HepG2 (cell line): Measurements from ENCODE around the gene APOBEC3C. TPM values are rescaled to one million over a fixed set of nuclear protein-coding genes. Genes with fewer than 3 reads are reported as not detected.
"Not testable (repeated sequence)": the region's sequence is repeated elsewhere in the genome, so short reads cannot be mapped to it uniquely, and the experiment has no call there.

Experiments
- ATAC-seq: fragments of 200-7000 bp; cut with Tn5 transposase; 3 replicates; pipeline ENCODE4 v1.9.1; 2020; ENCODE audit warnings: mild to moderate bottlenecking, moderate library complexity
- BruUV-seq: library from RNA; stranded (reverse); fragments of 400-500 nt; replicated peaks from 2 replicates; lab custom pipeline; 2021; lab: Mats Ljungman, UMichigan
- CTCF ChIA-PET: fragments of 300-600 bp; formaldehyde crosslinking; extraction: SDS; loops from one replicate; lab custom pipeline; 2021; ENCODE audit warnings: low total read pairs, inconsistent platforms, low intra/inter-chr PET ratio; lab: Yijun Ruan, JAX
- POLR2A ChIA-PET: fragments of 350-600 bp; sonication (Branson Sonifier 250); formaldehyde crosslinking; loops from one replicate; lab custom pipeline; 2020; ENCODE audit warnings: antibody characterized with exemption, inconsistent platforms; lab: Yijun Ruan, JAX
- DNase-seq: peaks from one replicate; pipeline ENCODE4 v3.0.0-alpha.2; 2015; ENCODE audit warnings: low spot score
- FAIRE-seq: peaks from 3 replicates; lab custom pipeline; 2011; peaks lifted over from hg19 to GRCh38; lab: Jason Lieb, UNC
- H2AFZ ChIP-seq: one replicate; pipeline ENCODE4 v1.6.1; 2011; ENCODE audit warnings: low read length, inconsistent platforms
- H3K27ac ChIP-seq: fragments of 300-600 bp; 3 replicates; pipeline ENCODE4 v1.8.0; 2011; ENCODE audit warnings: mixed run types, mild to moderate bottlenecking, mixed read lengths, low read length, inconsistent platforms; ENCODE audit not compliant: insufficient read depth; ENCODE audit errors: extremely low read length
- H3K27me3 ChIP-seq, 2 experiments: fragments of 200-600 bp in 1 of 2; 2 replicates in 1 of 2; 3 replicates in 1 of 2; pipeline versions ENCODE4 v1.6.0 to v1.8.0; 2011; ENCODE audit warnings: low read length in 2 of 2, mild to moderate bottlenecking in 2 of 2, moderate library complexity in 2 of 2, inconsistent platforms in 1 of 2; ENCODE audit not compliant: insufficient read depth in 2 of 2, control insufficient read depth in 1 of 2
- H3K36me3 ChIP-seq, 2 experiments: fragments of 200-600 bp in 1 of 2; replicated peaks in 1 of 2; 2 replicates in 1 of 2; 3 replicates in 1 of 2; pipeline versions ENCODE4 v1.5.1 to v1.8.0; 2011; ENCODE audit warnings: low read length in 2 of 2, inconsistent platforms in 1 of 2; ENCODE audit not compliant: insufficient read depth in 2 of 2, control insufficient read depth in 1 of 2
- H3K4me1 ChIP-seq: 2 replicates; pipeline ENCODE4 v1.5.1; 2012; ENCODE audit warnings: low read length, inconsistent platforms; ENCODE audit not compliant: insufficient read depth
- H3K4me2 ChIP-seq: 2 replicates; pipeline ENCODE4 v1.6.0; 2011; ENCODE audit warnings: low read depth, low read length, inconsistent platforms
- H3K4me3 ChIP-seq, 3 experiments: fragments of 200-600 bp in 1 of 3; sonication (generic), shearing (Covaris generic) in 1 of 3; replicated peaks in 1 of 3; 2 replicates each; pipeline ENCODE4 v1.5.1; 2011 to 2016; ENCODE audit warnings: low read length in 3 of 3, inconsistent platforms in 2 of 3, low read depth in 2 of 3, mild to moderate bottlenecking in 2 of 3, control low read depth in 1 of 3, mixed read lengths in 1 of 3; ENCODE audit not compliant: insufficient read depth in 1 of 3
- H3K79me2 ChIP-seq: one replicate; pipeline ENCODE4 v1.6.1; 2011; ENCODE audit warnings: low read length, inconsistent platforms; ENCODE audit not compliant: insufficient read depth
- H3K9ac ChIP-seq: 2 replicates; pipeline ENCODE4 v1.6.0; 2011; ENCODE audit warnings: mild to moderate bottlenecking, low read depth, low read length, inconsistent platforms; ENCODE audit not compliant: insufficient read depth
- H3K9me3 ChIP-seq: 2 replicates; pipeline ENCODE4 v1.5.1; 2012; ENCODE audit warnings: mild to moderate bottlenecking, low read length
- H4K20me1 ChIP-seq: 2 replicates; pipeline ENCODE4 v1.6.0; 2011; ENCODE audit warnings: inconsistent platforms, mild to moderate bottlenecking, low read length, moderate library complexity; ENCODE audit not compliant: insufficient read depth
- KAT8 ChIP-seq: IDR thresholded peaks from 2 replicates; pipeline ENCODE4 v1.6.1; 2016; ENCODE audit warnings: missing genetic modification reagents, missing compliant biosample characterization
- PITX1 ChIP-seq: sonication (generic); formaldehyde crosslinking; IDR thresholded peaks from 2 replicates; pipeline ENCODE4 v1.5.1; 2020; ENCODE audit warnings: mild to moderate bottlenecking, missing genetic modification reagents
- SAP130 ChIP-seq: IDR thresholded peaks from 2 replicates; pipeline ENCODE4 v1.6.1; 2016; ENCODE audit warnings: low read depth
- TAF1 ChIP-seq: sonication (generic); formaldehyde crosslinking; IDR thresholded peaks from 2 replicates; pipeline ENCODE4 v1.4.0; 2020; ENCODE audit warnings: missing genetic modification reagents
- TFAP4 ChIP-seq: sonication (generic); IDR thresholded peaks from 2 replicates; pipeline ENCODE4 v1.6.1; 2016; ENCODE audit warnings: low read depth, borderline replicate concordance
- UBTF ChIP-seq: sonication (generic); formaldehyde crosslinking; IDR thresholded peaks from 2 replicates; pipeline ENCODE4 v1.4.0; 2020; ENCODE audit warnings: mild to moderate bottlenecking, missing genetic modification reagents
- ZFX ChIP-seq: sonication (generic); formaldehyde crosslinking; IDR thresholded peaks from 2 replicates; pipeline ENCODE4 v1.4.0; 2020; ENCODE audit warnings: mild to moderate bottlenecking, low read depth, missing genetic modification reagents, moderate library complexity
- ZFY ChIP-seq: sonication (generic); formaldehyde crosslinking; IDR thresholded peaks from 2 replicates; pipeline ENCODE4 v1.4.0; 2020; ENCODE audit warnings: missing genetic modification reagents
- ZNF770 ChIP-seq: sonication (generic); formaldehyde crosslinking; IDR thresholded peaks from 2 replicates; pipeline ENCODE4 v1.5.0; 2020; ENCODE audit warnings: mild to moderate bottlenecking, missing genetic modification reagents
- WGBS: methylation state at CpG from one replicate; pipeline ENCODE4 v1.1.6; 2017; ENCODE audit warnings: low lambda C conversion rate; 5-methylcytosine and 5-hydroxymethylcytosine counted together
- in situ Hi-C: cut with HindIII; loops from 2 replicates; pipeline ENCODE4 v1.10.0; 2017; ENCODE audit warnings: low pct_unique_long_range_greater_than_20kb; ENCODE audit not compliant: extremely low pct_ligation_motif_present
- intact Hi-C: fragments of 100-400 bp; cut with micrococcal nuclease; formaldehyde crosslinking; loops from one replicate; pipeline ENCODE4 v1.10.0; 2022; ENCODE audit not compliant: unreplicated experiment
- polyA plus RNA-seq, 8 experiments: library from polyadenylated mRNA; depleted of rRNA in 3 of 8; stranded (reverse) in 7 of 8; unstranded in 1 of 8; fragments of >200 nt; fragmentation: Illumina TruSeq in 4 of 8; extraction: Trizol in 4 of 8; gene quantifications; 2 replicates each; pipeline versions ENCODE4 v1.2.1 to v1.2.3, GENCODE V29; 2011 to 2016; ENCODE audit warnings: low read depth in 4 of 8, missing spikeins in 1 of 8, mixed read lengths in 1 of 8; ENCODE audit not compliant: insufficient read depth in 1 of 8
- total RNA-seq, 5 experiments: library from RNA; depleted of rRNA; stranded (reverse); fragments of >200 nt; fragmentation: Illumina TruSeq; extraction: Trizol; gene quantifications; 2 replicates each; pipeline ENCODE4 v1.2.3, GENCODE V29; 2016; ENCODE audit warnings: low read depth in 1 of 5
- TF ChIP-seq, protein P1 (sequence below): sonication (generic); formaldehyde crosslinking; IDR thresholded peaks from 2 replicates; pipeline ENCODE4 v1.4.0; 2020; ENCODE audit warnings: missing genetic modification reagents
- TF ChIP-seq, protein P2 (sequence below): sonication (generic); formaldehyde crosslinking; IDR thresholded peaks from 2 replicates; pipeline ENCODE4 v1.4.0; 2020; ENCODE audit warnings: missing genetic modification reagents

APOBEC3C gene
- total and polyA plus RNA-seq, 2 of the 13 experiments (the other 11 are each of a cell fraction or from before 2014, with no cell fraction given): 8.9 to 27.6 TPM

GRCh38 chr22:39040538-39041296 lies 26.7 kb downstream of the APOBEC3C start, which contains the start of gene APOBEC3F:
Gene APOBEC3F (plus strand): TSS chr22:39040864. CDS start chr22:39040961, 97 bp downstream.
- H3K36me3 ChIP-seq, H2AFZ ChIP-seq, H3K79me2 ChIP-seq, intact Hi-C loops, H3K9me3 ChIP-seq, in situ Hi-C loops, BruUV-seq, H3K27me3 ChIP-seq, H4K20me1 ChIP-seq, CTCF ChIA-PET: not testable (repeated sequence)
- Histone ChIP-seq H3K4me1 (peaks cover 33% of the 10 kb centered on the region), H3K4me3 (peak within 1 kb of the TSS; percentile 71 to 79 (median 76)), H3K4me2 (peak within 1 kb of the TSS; percentile 78), H3K27ac (peak within 1 kb of the TSS; percentile 60), H3K9ac (peak within 1 kb of the TSS; percentile 59; the same call in 1 of the 2 replicates)
- FAIRE-seq (peak; percentile 8), ATAC-seq (peak; percentile 98), DNase-seq (peak; percentile 24)
- under 1% methylated on average over 19 of the region's 21 CpGs for WGBS
- POLR2A ChIA-PET: interaction anchor here (0.6 kb wide), 1 partner anchor 19 kb away, joined by 4 read pairs; the partner anchor contains the start of gene APOBEC3D
- TF ChIP-seq KAT8 (CRISPR knock-in tag): peak; percentile 9; the same call in 1 of the 2 replicates
- peak; percentile 60; the same call in 1 of the 2 replicates for TF ChIP-seq ZFX (CRISPR knock-in tag)
- 0 out of 2 replicates have a peak, but pooled peaks have one; percentile 13 for TF ChIP-seq TFAP4
- TF ChIP-seq SAP130 (CRISPR knock-in tag): peak; percentile 44
- peak; percentile 71 for TF ChIP-seq ZFY
- peak; percentile 22; the same call in 1 of the 2 replicates for TF ChIP-seq ZNF770 (CRISPR knock-in tag)
- TF ChIP-seq PITX1 (CRISPR knock-in tag): 0 out of 2 replicates have a peak, but pooled peaks have one; percentile 22
- TF ChIP-seq TAF1: peak; percentile 48; the same call in 1 of the 2 replicates
- TF ChIP-seq, protein P1, sequence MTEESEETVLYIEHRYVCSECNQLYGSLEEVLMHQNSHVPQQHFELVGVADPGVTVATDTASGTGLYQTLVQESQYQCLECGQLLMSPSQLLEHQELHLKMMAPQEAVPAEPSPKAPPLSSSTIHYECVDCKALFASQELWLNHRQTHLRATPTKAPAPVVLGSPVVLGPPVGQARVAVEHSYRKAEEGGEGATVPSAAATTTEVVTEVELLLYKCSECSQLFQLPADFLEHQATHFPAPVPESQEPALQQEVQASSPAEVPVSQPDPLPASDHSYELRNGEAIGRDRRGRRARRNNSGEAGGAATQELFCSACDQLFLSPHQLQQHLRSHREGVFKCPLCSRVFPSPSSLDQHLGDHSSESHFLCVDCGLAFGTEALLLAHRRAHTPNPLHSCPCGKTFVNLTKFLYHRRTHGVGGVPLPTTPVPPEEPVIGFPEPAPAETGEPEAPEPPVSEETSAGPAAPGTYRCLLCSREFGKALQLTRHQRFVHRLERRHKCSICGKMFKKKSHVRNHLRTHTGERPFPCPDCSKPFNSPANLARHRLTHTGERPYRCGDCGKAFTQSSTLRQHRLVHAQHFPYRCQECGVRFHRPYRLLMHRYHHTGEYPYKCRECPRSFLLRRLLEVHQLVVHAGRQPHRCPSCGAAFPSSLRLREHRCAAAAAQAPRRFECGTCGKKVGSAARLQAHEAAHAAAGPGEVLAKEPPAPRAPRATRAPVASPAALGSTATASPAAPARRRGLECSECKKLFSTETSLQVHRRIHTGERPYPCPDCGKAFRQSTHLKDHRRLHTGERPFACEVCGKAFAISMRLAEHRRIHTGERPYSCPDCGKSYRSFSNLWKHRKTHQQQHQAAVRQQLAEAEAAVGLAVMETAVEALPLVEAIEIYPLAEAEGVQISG (CRISPR knock-in tag): peak; percentile 17; the same call in 1 of the 2 replicates
- TF ChIP-seq UBTF (CRISPR knock-in tag): peak; percentile 31; the same call in 1 of the 2 replicates
- TF ChIP-seq, protein P2, sequence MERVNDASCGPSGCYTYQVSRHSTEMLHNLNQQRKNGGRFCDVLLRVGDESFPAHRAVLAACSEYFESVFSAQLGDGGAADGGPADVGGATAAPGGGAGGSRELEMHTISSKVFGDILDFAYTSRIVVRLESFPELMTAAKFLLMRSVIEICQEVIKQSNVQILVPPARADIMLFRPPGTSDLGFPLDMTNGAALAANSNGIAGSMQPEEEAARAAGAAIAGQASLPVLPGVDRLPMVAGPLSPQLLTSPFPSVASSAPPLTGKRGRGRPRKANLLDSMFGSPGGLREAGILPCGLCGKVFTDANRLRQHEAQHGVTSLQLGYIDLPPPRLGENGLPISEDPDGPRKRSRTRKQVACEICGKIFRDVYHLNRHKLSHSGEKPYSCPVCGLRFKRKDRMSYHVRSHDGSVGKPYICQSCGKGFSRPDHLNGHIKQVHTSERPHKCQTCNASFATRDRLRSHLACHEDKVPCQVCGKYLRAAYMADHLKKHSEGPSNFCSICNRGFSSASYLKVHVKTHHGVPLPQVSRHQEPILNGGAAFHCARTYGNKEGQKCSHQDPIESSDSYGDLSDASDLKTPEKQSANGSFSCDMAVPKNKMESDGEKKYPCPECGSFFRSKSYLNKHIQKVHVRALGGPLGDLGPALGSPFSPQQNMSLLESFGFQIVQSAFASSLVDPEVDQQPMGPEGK (CRISPR knock-in tag): 0 out of 2 replicates have a peak, but pooled peaks have one; percentile 47
